ENCODE measurements around the gene RINL. TPM values are rescaled to one million over a fixed set of nuclear protein-coding genes. Genes with fewer than 3 reads are reported as not detected.

Gene RINL
- total RNA-seq, 1 donor from 2014 or later = 65.0 TPM

DNA sequence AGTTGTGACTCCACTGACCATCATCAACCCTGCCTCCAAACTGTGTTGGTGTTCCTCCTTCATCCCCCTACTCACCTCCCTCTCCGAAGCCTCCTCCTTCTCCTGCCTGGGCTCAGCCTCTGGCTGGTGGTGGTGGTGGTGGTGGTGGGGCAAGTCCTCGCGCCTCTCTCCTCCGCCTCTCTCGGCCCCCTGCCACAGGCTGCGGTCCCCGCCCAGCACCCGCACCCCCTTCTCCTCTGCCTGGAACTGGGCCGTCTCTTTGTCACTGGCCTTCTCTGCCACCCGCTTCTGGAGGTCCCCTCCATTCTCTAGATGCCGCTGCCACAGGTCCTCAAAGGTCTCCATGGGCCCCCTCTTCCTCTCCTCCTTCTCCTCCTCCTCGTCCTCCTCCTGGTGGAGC, 32.4 kb upstream of the RINL start:
- no peak overlapping the region for H3K27ac Mint-ChIP-seq
- H3K9me3 Mint-ChIP-seq = no peaks in the 10 kb centered on the region
- H3K4me1 Mint-ChIP-seq = no peaks in the 10 kb centered on the region
- DNase-seq (no peak), ATAC-seq (ENCODE audit: low read depth) (no peak)
- no peak for TF ChIP-seq CTCF (IDR thresholded peaks at IDR 0.05)
- peaks cover 32% of the 10 kb centered on the region for H3K36me3 Mint-ChIP-seq (ENCODE audit: low read depth)
- intact Hi-C loops (cut with micrococcal nuclease) = no loop called here
- ChIA-PET POLR2A (no interaction called here), CTCF (no interaction called here)
- H3K4me3 Mint-ChIP-seq = no peak overlapping the region
- no peaks in the 10 kb centered on the region for H3K27me3 Mint-ChIP-seq

DNA sequence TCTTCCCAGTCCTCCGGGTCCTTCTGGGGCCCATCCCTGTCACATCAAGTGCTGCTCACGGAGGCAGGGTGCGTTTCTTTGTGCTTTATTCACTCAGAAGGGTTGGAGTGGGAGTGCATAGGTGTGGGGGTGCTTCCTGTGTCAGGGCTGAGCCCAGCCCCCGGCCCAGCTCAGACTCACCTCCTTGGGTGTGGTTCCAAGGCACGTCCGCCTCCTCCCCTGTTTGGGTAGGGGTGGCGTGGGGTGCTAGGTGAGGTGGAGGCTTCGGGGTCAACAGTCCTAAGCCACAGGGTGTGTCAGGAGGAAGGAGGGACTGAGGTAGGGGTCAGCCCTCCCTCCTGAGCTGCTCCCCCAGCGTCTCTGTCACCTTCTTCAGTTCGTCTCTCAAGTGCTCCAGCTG, 30.8 kb upstream of the RINL start:
- H3K27ac Mint-ChIP-seq = no peak overlapping the region
- no peak for DNase-seq
- H3K36me3 Mint-ChIP-seq (ENCODE audit: low read depth) = peaks cover 46% of the 10 kb centered on the region
- ChIA-PET CTCF (no interaction called here), POLR2A (interaction anchor here (0.5 kb wide), 1 partner anchor 522 kb away, joined by 6 read pairs; no protein-coding TSS in a partner anchor)
- TF ChIP-seq CTCF (IDR thresholded peaks at IDR 0.05) = no peak
- H3K4me1 Mint-ChIP-seq = peaks cover 5% of the 10 kb centered on the region
- H3K9me3 Mint-ChIP-seq = no peaks in the 10 kb centered on the region
- no peak overlapping the region for H3K4me3 Mint-ChIP-seq
- H3K27me3 Mint-ChIP-seq = no peaks in the 10 kb centered on the region
- no peak for ATAC-seq (ENCODE audit: low read depth)
- intact Hi-C loops (cut with micrococcal nuclease) = no loop called here

GRCh38 chr19:38907670-38908069, 29.6 kb upstream of the RINL start:
- no peaks in the 10 kb centered on the region for H3K27me3 Mint-ChIP-seq
- H3K4me3 Mint-ChIP-seq = no peak overlapping the region
- DNase-seq = no peak
- intact Hi-C loops (cut with micrococcal nuclease) = no loop called here
- peaks cover 5% of the 10 kb centered on the region for H3K4me1 Mint-ChIP-seq
- CTCF ChIA-PET = interaction anchor here (1.1 kb wide), 1 partner anchor 20 kb away, joined by 3 read pairs; no protein-coding TSS in a partner anchor
- no peak for TF ChIP-seq CTCF (IDR thresholded peaks at IDR 0.05)
- H3K27ac Mint-ChIP-seq = no peak overlapping the region
- H3K9me3 Mint-ChIP-seq = no peaks in the 10 kb centered on the region
- H3K36me3 Mint-ChIP-seq (ENCODE audit: low read depth) = peaks cover 51% of the 10 kb centered on the region
- no peak for ATAC-seq (ENCODE audit: low read depth)
- POLR2A ChIA-PET = interaction anchor here (0.6 kb wide), 1 partner anchor 63 kb away, joined by 3 read pairs; no protein-coding TSS in a partner anchor

GRCh38 chr19:38907227-38907626, 29.2 kb upstream of the RINL start:
- H3K4me1 Mint-ChIP-seq = peaks cover 5% of the 10 kb centered on the region
- no peaks in the 10 kb centered on the region for H3K9me3 Mint-ChIP-seq
- H3K27ac Mint-ChIP-seq = no peak overlapping the region
- H3K27me3 Mint-ChIP-seq = no peaks in the 10 kb centered on the region
- no peak for TF ChIP-seq CTCF (IDR thresholded peaks at IDR 0.05)
- ATAC-seq (ENCODE audit: low read depth) (no peak), DNase-seq (no peak)
- POLR2A ChIA-PET = interaction anchor here (0.7 to 0.9 kb wide), 2 partner anchors 54 to 146 kb away, joined by 3 to 4 read pairs; no protein-coding TSS in a partner anchor
- no peak overlapping the region for H3K4me3 Mint-ChIP-seq
- peaks cover 51% of the 10 kb centered on the region for H3K36me3 Mint-ChIP-seq (ENCODE audit: low read depth)
- CTCF ChIA-PET = interaction anchor here (1.1 kb wide), 1 partner anchor 20 kb away, joined by 3 read pairs; no protein-coding TSS in a partner anchor
- intact Hi-C loops (cut with micrococcal nuclease) = no loop called here

- ChIA-PET POLR2A (interaction anchor here (0.6 kb wide), 1 partner anchor 337 kb away, joined by 3 read pairs; no protein-coding TSS in a partner anchor), CTCF (no interaction called here)
- peaks cover 12% of the 10 kb centered on the region for H3K4me1 Mint-ChIP-seq
- H3K27ac Mint-ChIP-seq = no peak overlapping the region
- ATAC-seq (ENCODE audit: low read depth) (no peak), DNase-seq (no peak)
- H3K4me3 Mint-ChIP-seq = no peak overlapping the region
- H3K36me3 Mint-ChIP-seq (ENCODE audit: low read depth) = peaks cover 54% of the 10 kb centered on the region
- intact Hi-C loops (cut with micrococcal nuclease) = no loop called here
- no peaks in the 10 kb centered on the region for H3K9me3 Mint-ChIP-seq
- TF ChIP-seq CTCF (IDR thresholded peaks at IDR 0.05) = no peak
- H3K27me3 Mint-ChIP-seq = no peaks in the 10 kb centered on the region
Observed at GRCh38 chr19:38905620-38906019, 27.5 kb upstream of the RINL start.

Measured in activated B cell treated with CpG ODN at 0.5 μM for 24 hours (primary cell).